Measurements from ENCODE around the gene FAM200A. TPM values are rescaled to one million over a fixed set of nuclear protein-coding genes. Genes with fewer than 3 reads are reported as not detected.
"Not testable (repeated sequence)": the region's sequence is repeated elsewhere in the genome, so short reads cannot be mapped to it uniquely, and the experiment has no call there.

The FAM200A gene
- total and polyA plus RNA-seq, 4 donors = 2.3 to 5.9 (median 3.1) TPM

GRCh38 chr7:99553039-99553438 lies 1.1 kb upstream of the FAM200A start:
- no peaks in the 10 kb centered on the region for H3K27me3 ChIP-seq (ENCODE audit: control insufficient read depth in 1 of 2, insufficient read depth in 2 of 2, low read length in 1 of 2)
- no peaks in the 10 kb centered on the region for H3K36me3 ChIP-seq (ENCODE audit: control insufficient read depth in 1 of 2, insufficient read depth in 2 of 2, low read length in 1 of 2)
- no peak overlapping the region for H3K4me3 ChIP-seq (ENCODE audit: low read length in 2 of 2)
- ATAC-seq (ENCODE audit: low FRiP score) (no peak), DNase-seq (no peak)
- H3K4me1 ChIP-seq (ENCODE audit: control insufficient read depth in 1 of 2, insufficient read depth in 2 of 2, low read length in 2 of 2) = no peaks in the 10 kb centered on the region
- intact Hi-C loops (cut with DNase I) = loop anchor here (5.0 kb wide), 1 partner anchor 51 kb away; the partner anchor contains the start of genes ZKSCAN5 (in 2 of the 2) and ZNF394 (in 2 of the 2)
- 86 to 87% methylated on average over 4 of the region's 4 CpGs for WGBS, 2 donors
- no peak overlapping the region for H3K27ac ChIP-seq (ENCODE audit: low read depth in 1 of 2, low read length in 2 of 2)
- H3K9me3 ChIP-seq (ENCODE audit: control insufficient read depth, low read length) = no peaks in the 10 kb centered on the region

- intact Hi-C loops (cut with DNase I) = loop anchor here (5.0 kb wide), 1 partner anchor 49 kb away; the partner anchor contains the start of genes ZKSCAN5 (in 2 of the 2) and ZNF394 (in 2 of the 2)
- Histone ChIP-seq H3K9me3 (ENCODE audit: control insufficient read depth, low read length) (no peaks in the 10 kb centered on the region), H3K4me3 (ENCODE audit: low read length in 2 of 2) (peak overlapping the region; percentile 82 to 85), H3K4me1 (ENCODE audit: control insufficient read depth in 1 of 2, insufficient read depth in 2 of 2, low read length in 2 of 2) (no peaks in the 10 kb centered on the region), H3K36me3 (ENCODE audit: control insufficient read depth in 1 of 2, insufficient read depth in 2 of 2, low read length in 1 of 2) (no peaks in the 10 kb centered on the region), H3K27me3 (ENCODE audit: control insufficient read depth in 1 of 2, insufficient read depth in 2 of 2, low read length in 1 of 2) (no peaks in the 10 kb centered on the region), H3K27ac (ENCODE audit: low read depth in 1 of 2, low read length in 2 of 2) (peak overlapping the region in 1 of 2 donors; percentile 67)
- WGBS, 2 donors = 8% methylated on average over 15 of the region's 15 CpGs
- ATAC-seq (ENCODE audit: low FRiP score) (peak; percentile 31), DNase-seq (no peak)
Measured at GRCh38 chr7:99551334-99551733, 580 bp downstream of the FAM200A start.

- H3K27me3 ChIP-seq (ENCODE audit: control insufficient read depth in 1 of 2, insufficient read depth in 2 of 2, low read length in 1 of 2); H3K27ac ChIP-seq (ENCODE audit: low read depth in 1 of 2, low read length in 2 of 2); H3K4me3 ChIP-seq (ENCODE audit: low read length in 2 of 2); H3K4me1 ChIP-seq (ENCODE audit: control insufficient read depth in 1 of 2, insufficient read depth in 2 of 2, low read length in 2 of 2); H3K9me3 ChIP-seq (ENCODE audit: control insufficient read depth, low read length); H3K36me3 ChIP-seq (ENCODE audit: control insufficient read depth in 1 of 2, insufficient read depth in 2 of 2, low read length in 1 of 2); ATAC-seq (ENCODE audit: low FRiP score); DNase-seq; intact Hi-C loops (cut with DNase I): not testable (repeated sequence)
- 100% methylated on average over 1 of the region's 2 CpGs for WGBS, 2 donors
Measured at GRCh38 chr7:99549545-99549944, 2.4 kb downstream of the FAM200A start.

- H3K4me1 ChIP-seq (ENCODE audit: control insufficient read depth in 1 of 2, insufficient read depth in 2 of 2, low read length in 2 of 2); H3K27me3 ChIP-seq (ENCODE audit: control insufficient read depth in 1 of 2, insufficient read depth in 2 of 2, low read length in 1 of 2); DNase-seq; H3K27ac ChIP-seq (ENCODE audit: low read depth in 1 of 2, low read length in 2 of 2); intact Hi-C loops (cut with DNase I); H3K4me3 ChIP-seq (ENCODE audit: low read length in 2 of 2); ATAC-seq (ENCODE audit: low FRiP score); H3K36me3 ChIP-seq (ENCODE audit: control insufficient read depth in 1 of 2, insufficient read depth in 2 of 2, low read length in 1 of 2); H3K9me3 ChIP-seq (ENCODE audit: control insufficient read depth, low read length): not testable (repeated sequence)
- 94 to 97% methylated on average over 5 of the region's 5 CpGs for WGBS, 2 donors
Measured at GRCh38 chr7:99545308-99545707, 6.6 kb downstream of the FAM200A start.

GRCh38 chr7:99543916-99544315 lies 8.0 kb downstream of the FAM200A start:
- H3K27ac ChIP-seq (ENCODE audit: low read depth in 1 of 2, low read length in 2 of 2) = no peak overlapping the region
- intact Hi-C loops (cut with DNase I) = no loop called here
- ATAC-seq (ENCODE audit: low FRiP score) = no peak
- H3K4me1 ChIP-seq (ENCODE audit: control insufficient read depth in 1 of 2, insufficient read depth in 2 of 2, low read length in 2 of 2) = no peaks in the 10 kb centered on the region
- no peak overlapping the region for H3K4me3 ChIP-seq (ENCODE audit: low read length in 2 of 2)
- DNase-seq = no peak
- peaks cover 2% of the 10 kb centered on the region for H3K9me3 ChIP-seq (ENCODE audit: control insufficient read depth, low read length)
- H3K27me3 ChIP-seq (ENCODE audit: control insufficient read depth in 1 of 2, insufficient read depth in 2 of 2, low read length in 1 of 2) = no peaks in the 10 kb centered on the region
- WGBS, 2 donors = 91 to 95% methylated on average over 6 of the region's 6 CpGs
- no peaks in the 10 kb centered on the region for H3K36me3 ChIP-seq (ENCODE audit: control insufficient read depth in 1 of 2, insufficient read depth in 2 of 2, low read length in 1 of 2)

GRCh38 chr7:99543081-99543671 lies 8.7 kb downstream of the FAM200A start:
- no peak overlapping the region for H3K4me3 ChIP-seq (ENCODE audit: low read length in 2 of 2)
- H3K4me1 ChIP-seq (ENCODE audit: control insufficient read depth in 1 of 2, insufficient read depth in 2 of 2, low read length in 2 of 2) = no peaks in the 10 kb centered on the region
- DNase-seq (no peak), ATAC-seq (ENCODE audit: low FRiP score) (no peak)
- WGBS, 2 donors = 93 to 97% methylated on average over 34 of the region's 34 CpGs
- peaks cover 2% of the 10 kb centered on the region for H3K9me3 ChIP-seq (ENCODE audit: control insufficient read depth, low read length)
- H3K27me3 ChIP-seq (ENCODE audit: control insufficient read depth in 1 of 2, insufficient read depth in 2 of 2, low read length in 1 of 2) = no peaks in the 10 kb centered on the region
- H3K36me3 ChIP-seq (ENCODE audit: control insufficient read depth in 1 of 2, insufficient read depth in 2 of 2, low read length in 1 of 2) = no peaks in the 10 kb centered on the region
- no peak overlapping the region for H3K27ac ChIP-seq (ENCODE audit: low read depth in 1 of 2, low read length in 2 of 2)
- intact Hi-C loops (cut with DNase I) = no loop called here

- WGBS, 2 donors = 89 to 91% methylated on average over 9 of the region's 9 CpGs
- no peak overlapping the region for H3K4me3 ChIP-seq (ENCODE audit: low read length in 2 of 2)
- H3K27ac ChIP-seq (ENCODE audit: low read depth in 1 of 2, low read length in 2 of 2) = no peak overlapping the region
- no peaks in the 10 kb centered on the region for H3K27me3 ChIP-seq (ENCODE audit: control insufficient read depth in 1 of 2, insufficient read depth in 2 of 2, low read length in 1 of 2)
- intact Hi-C loops (cut with DNase I) = no loop called here
- H3K36me3 ChIP-seq (ENCODE audit: control insufficient read depth in 1 of 2, insufficient read depth in 2 of 2, low read length in 1 of 2) = no peaks in the 10 kb centered on the region
- H3K4me1 ChIP-seq (ENCODE audit: control insufficient read depth in 1 of 2, insufficient read depth in 2 of 2, low read length in 2 of 2) = no peaks in the 10 kb centered on the region
- DNase-seq (no peak), ATAC-seq (ENCODE audit: low FRiP score) (no peak)
- H3K9me3 ChIP-seq (ENCODE audit: control insufficient read depth, low read length) = peaks cover 2% of the 10 kb centered on the region
Measured at GRCh38 chr7:99541212-99541611, 10.7 kb downstream of the FAM200A start.

GRCh38 chr7:99540542-99540941 lies 11.4 kb downstream of the FAM200A start:
- Histone ChIP-seq H3K27me3 (ENCODE audit: control insufficient read depth in 1 of 2, insufficient read depth in 2 of 2, low read length in 1 of 2) (no peaks in the 10 kb centered on the region), H3K9me3 (ENCODE audit: control insufficient read depth, low read length) (peaks cover 2% of the 10 kb centered on the region), H3K27ac (ENCODE audit: low read depth in 1 of 2, low read length in 2 of 2) (no peak overlapping the region), H3K36me3 (ENCODE audit: control insufficient read depth in 1 of 2, insufficient read depth in 2 of 2, low read length in 1 of 2) (no peaks in the 10 kb centered on the region), H3K4me1 (ENCODE audit: control insufficient read depth in 1 of 2, insufficient read depth in 2 of 2, low read length in 2 of 2) (no peaks in the 10 kb centered on the region), H3K4me3 (ENCODE audit: low read length in 2 of 2) (no peak overlapping the region)
- DNase-seq (no peak), ATAC-seq (ENCODE audit: low FRiP score) (no peak)
- intact Hi-C loops (cut with DNase I) = no loop called here
- 92 to 94% methylated on average over 5 of the region's 5 CpGs for WGBS, 2 donors

GRCh38 chr7:99539213-99539811 lies 12.6 kb downstream of the FAM200A start:
- Histone ChIP-seq H3K4me3 (ENCODE audit: low read length in 2 of 2) (no peak overlapping the region), H3K27ac (ENCODE audit: low read depth in 1 of 2, low read length in 2 of 2) (no peak overlapping the region), H3K9me3 (ENCODE audit: control insufficient read depth, low read length) (peaks cover 2% of the 10 kb centered on the region), H3K27me3 (ENCODE audit: control insufficient read depth in 1 of 2, insufficient read depth in 2 of 2, low read length in 1 of 2) (no peaks in the 10 kb centered on the region), H3K4me1 (ENCODE audit: control insufficient read depth in 1 of 2, insufficient read depth in 2 of 2, low read length in 2 of 2) (no peaks in the 10 kb centered on the region), H3K36me3 (ENCODE audit: control insufficient read depth in 1 of 2, insufficient read depth in 2 of 2, low read length in 1 of 2) (no peaks in the 10 kb centered on the region)
- WGBS, 2 donors = 37 to 55% methylated on average over 7 of the region's 7 CpGs
- ATAC-seq (ENCODE audit: low FRiP score) (no peak), DNase-seq (no peak)
- intact Hi-C loops (cut with DNase I) = no loop called here

Data from aorta (tissue), 5 donors.